Chondrocyte (in vitro differentiated cells): ENCODE measurements around the gene SLC43A2. TPM values are rescaled to one million over a fixed set of nuclear protein-coding genes. Genes with fewer than 3 reads are reported as not detected.

Source experiments
- DNase-seq: peaks from one replicate; pipeline ENCODE4 v3.0.0; 2021; ENCODE audit warnings: mixed read lengths, low spot score
- H3K27ac Mint-ChIP-seq: one replicate; pipeline ENCODE4 v1.8.0; 2021; ENCODE audit warnings: mild to moderate bottlenecking, moderate library complexity, mixed read lengths; ENCODE audit not compliant: unreplicated experiment
- H3K27me3 Mint-ChIP-seq: 2 replicates; pipeline ENCODE4 v1.8.0; 2021; ENCODE audit warnings: low read depth, mixed read lengths
- H3K36me3 Mint-ChIP-seq: 2 replicates; pipeline ENCODE4 v1.8.0; 2021; ENCODE audit warnings: low read depth, mixed read lengths
- H3K4me1 Mint-ChIP-seq: 2 replicates; pipeline ENCODE4 v1.8.0; 2021; ENCODE audit warnings: low read depth, mild to moderate bottlenecking, mixed read lengths
- H3K4me3 Mint-ChIP-seq: one replicate; pipeline ENCODE4 v1.8.0; 2021; ENCODE audit warnings: mild to moderate bottlenecking, moderate library complexity, mixed read lengths; ENCODE audit not compliant: unreplicated experiment
- H3K9me3 Mint-ChIP-seq: 2 replicates; pipeline ENCODE4 v1.8.0; 2021; ENCODE audit warnings: low read depth, mixed read lengths
- total RNA-seq: library from RNA; stranded (reverse); gene quantifications from 3 replicates; pipeline ENCODE4 v1.2.1, GENCODE V29; 2021
- TF ChIP-seq, protein P1 (sequence below): fragments of 200-600 bp; sonication (generic); IDR thresholded peaks from 2 replicates; pipeline ENCODE4 v1.5.0; 2021; ENCODE audit warnings: antibody characterized with exemption, mild to moderate bottlenecking, moderate library complexity

Gene SLC43A2
- total RNA-seq, 1 donor from 2014 or later: 3.3 TPM

DNA sequence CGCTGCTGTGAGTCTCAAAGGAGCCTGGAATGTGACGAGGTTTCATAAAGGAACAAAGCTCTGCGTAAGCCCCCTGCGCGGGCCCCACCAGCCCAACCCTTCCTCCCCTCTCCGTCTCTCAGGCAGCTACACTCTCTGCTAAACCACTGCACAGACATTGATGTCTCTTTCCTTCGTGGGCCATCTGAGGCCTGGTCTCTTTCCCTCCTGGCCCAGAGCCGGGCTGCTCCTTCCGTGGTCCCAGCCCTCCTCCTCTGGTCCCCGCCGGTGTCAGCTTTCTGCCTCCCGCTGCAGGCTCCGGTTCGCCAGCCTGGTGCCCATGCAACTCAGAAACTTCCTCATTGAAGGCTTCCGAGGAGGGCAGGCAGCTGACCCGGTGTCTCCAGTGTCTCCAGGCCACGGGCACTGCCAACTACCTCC lies 9.5 kb upstream of the SLC43A2 start:
- H3K4me1 Mint-ChIP-seq: no peaks in the 10 kb centered on the region
- DNase-seq: no peak
- H3K9me3 Mint-ChIP-seq: no peaks in the 10 kb centered on the region
- no peaks in the 10 kb centered on the region for H3K36me3 Mint-ChIP-seq
- TF ChIP-seq, protein P1, sequence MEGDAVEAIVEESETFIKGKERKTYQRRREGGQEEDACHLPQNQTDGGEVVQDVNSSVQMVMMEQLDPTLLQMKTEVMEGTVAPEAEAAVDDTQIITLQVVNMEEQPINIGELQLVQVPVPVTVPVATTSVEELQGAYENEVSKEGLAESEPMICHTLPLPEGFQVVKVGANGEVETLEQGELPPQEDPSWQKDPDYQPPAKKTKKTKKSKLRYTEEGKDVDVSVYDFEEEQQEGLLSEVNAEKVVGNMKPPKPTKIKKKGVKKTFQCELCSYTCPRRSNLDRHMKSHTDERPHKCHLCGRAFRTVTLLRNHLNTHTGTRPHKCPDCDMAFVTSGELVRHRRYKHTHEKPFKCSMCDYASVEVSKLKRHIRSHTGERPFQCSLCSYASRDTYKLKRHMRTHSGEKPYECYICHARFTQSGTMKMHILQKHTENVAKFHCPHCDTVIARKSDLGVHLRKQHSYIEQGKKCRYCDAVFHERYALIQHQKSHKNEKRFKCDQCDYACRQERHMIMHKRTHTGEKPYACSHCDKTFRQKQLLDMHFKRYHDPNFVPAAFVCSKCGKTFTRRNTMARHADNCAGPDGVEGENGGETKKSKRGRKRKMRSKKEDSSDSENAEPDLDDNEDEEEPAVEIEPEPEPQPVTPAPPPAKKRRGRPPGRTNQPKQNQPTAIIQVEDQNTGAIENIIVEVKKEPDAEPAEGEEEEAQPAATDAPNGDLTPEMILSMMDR: no peak
- H3K27me3 Mint-ChIP-seq: no peaks in the 10 kb centered on the region
- no peak overlapping the region for H3K4me3 Mint-ChIP-seq
- no peak overlapping the region for H3K27ac Mint-ChIP-seq

DNA sequence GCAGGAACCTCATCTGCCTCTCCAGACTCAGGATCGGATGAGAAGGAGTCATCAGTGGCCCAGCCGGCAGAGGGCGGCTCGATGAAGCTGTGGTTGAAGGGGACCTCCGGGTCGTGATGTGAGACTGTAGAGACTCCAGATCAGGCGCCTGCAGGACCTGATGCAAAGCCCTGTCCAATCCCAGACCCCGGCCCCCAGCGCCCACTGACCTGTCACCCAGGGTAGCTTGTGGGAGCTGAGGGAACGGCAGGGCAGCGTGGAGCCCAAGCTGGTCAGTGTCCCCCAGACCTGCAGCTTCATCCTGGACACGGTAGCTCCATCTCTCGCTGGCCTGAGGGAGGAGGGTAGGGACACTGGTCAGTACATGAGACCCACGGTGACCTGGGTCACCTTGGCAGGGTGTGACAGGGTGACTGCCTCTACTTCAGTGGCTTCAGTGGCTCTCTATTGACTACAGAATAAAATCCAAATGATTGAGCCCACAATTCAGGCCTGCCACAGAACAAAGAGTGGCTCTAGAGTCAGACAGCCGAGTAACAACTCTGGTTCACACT lies 8.2 kb upstream of the SLC43A2 start:
- H3K36me3 Mint-ChIP-seq: no peaks in the 10 kb centered on the region
- no peak for DNase-seq
- peaks cover under 1% of the 10 kb centered on the region for H3K27me3 Mint-ChIP-seq
- no peaks in the 10 kb centered on the region for H3K4me1 Mint-ChIP-seq
- TF ChIP-seq, protein P1: no peak
- H3K27ac Mint-ChIP-seq: no peak overlapping the region
- H3K9me3 Mint-ChIP-seq: no peaks in the 10 kb centered on the region
- no peak overlapping the region for H3K4me3 Mint-ChIP-seq

DNA sequence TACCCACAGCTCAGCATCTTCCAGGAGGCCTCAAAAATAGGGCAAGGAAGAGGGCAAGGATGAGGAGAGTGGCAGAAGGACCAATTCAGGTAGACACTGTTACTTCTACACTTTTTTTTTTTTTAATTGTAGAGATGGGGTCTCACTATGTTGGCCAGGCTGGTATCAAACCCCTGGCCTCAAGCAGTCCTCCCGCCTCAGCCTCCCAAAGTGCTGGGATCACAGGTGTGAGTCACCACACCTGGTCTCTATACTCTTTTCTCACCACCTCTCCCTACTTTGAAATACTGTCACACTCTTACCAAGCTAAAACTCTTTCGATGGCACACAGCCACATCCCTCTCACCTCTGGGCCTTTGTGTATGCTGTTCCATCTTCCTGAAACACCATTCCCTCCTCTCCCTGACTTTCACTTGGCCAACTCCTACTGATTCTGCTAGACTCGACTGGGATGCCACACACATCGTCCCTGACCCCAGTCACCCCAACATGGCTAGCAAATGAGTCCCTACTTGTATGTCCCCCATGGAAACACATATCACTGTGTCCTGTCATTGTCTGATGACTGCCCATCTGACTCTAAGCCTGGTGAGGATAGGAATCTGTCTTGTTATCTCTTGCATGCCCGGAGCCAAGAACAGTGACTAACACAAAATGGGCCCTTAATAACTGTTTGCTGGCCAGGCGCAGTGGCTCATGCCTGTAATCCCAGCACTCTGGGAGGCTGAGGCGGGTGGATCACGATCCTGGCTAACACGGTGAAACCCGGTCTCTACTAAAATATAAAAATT lies 7.2 kb upstream of the SLC43A2 start:
- H3K27ac Mint-ChIP-seq: no peak overlapping the region
- H3K4me1 Mint-ChIP-seq: no peaks in the 10 kb centered on the region
- peaks cover 3% of the 10 kb centered on the region for H3K27me3 Mint-ChIP-seq
- TF ChIP-seq, protein P1: no peak
- H3K4me3 Mint-ChIP-seq: no peak overlapping the region
- no peaks in the 10 kb centered on the region for H3K9me3 Mint-ChIP-seq
- no peak for DNase-seq
- no peaks in the 10 kb centered on the region for H3K36me3 Mint-ChIP-seq

DNA sequence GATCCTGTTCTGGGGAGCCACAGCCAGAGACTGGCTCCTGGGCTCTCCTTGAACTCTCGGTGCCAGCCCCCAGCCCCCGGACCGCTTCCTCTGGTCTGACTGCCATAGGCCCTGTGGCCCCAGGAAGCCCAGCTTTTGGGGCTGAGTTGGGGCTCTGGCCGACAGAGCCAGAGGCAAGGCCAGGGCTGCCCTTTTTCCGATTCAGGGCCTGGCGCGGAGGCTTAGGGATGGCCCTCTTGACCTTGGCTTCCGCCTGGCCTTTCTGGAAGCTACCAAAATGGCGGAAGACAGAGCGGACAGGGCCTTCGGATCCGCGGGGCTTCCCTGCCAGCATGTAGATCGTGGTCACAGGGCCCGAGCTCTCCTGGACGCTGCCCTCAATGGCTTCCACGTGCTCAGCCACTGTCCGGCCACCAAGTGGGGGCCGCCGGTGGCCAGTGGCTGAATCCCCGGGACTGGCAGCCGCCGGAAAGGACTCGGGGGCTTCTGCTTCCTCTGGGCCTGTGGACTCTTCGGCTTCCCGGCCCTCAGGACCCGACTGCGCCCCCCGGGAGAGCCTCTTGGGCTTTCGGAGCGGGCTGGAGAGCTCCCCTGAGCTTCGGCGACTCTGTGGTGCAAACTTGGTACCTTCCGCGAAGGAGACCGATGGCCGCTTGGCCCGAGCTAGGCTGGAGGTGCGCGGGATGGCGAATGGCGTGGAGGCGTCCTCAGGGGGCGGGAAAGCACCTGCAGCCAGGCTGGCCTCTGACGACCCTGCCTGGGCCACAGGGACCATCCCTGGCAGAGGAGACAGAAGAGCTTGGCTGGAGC lies 6.4 kb upstream of the SLC43A2 start:
- no peak overlapping the region for H3K27ac Mint-ChIP-seq
- H3K27me3 Mint-ChIP-seq: peaks cover 3% of the 10 kb centered on the region
- H3K4me1 Mint-ChIP-seq: peaks cover 3% of the 10 kb centered on the region
- TF ChIP-seq, protein P1: no peak
- no peaks in the 10 kb centered on the region for H3K9me3 Mint-ChIP-seq
- no peak for DNase-seq
- no peak overlapping the region for H3K4me3 Mint-ChIP-seq
- no peaks in the 10 kb centered on the region for H3K36me3 Mint-ChIP-seq

DNA sequence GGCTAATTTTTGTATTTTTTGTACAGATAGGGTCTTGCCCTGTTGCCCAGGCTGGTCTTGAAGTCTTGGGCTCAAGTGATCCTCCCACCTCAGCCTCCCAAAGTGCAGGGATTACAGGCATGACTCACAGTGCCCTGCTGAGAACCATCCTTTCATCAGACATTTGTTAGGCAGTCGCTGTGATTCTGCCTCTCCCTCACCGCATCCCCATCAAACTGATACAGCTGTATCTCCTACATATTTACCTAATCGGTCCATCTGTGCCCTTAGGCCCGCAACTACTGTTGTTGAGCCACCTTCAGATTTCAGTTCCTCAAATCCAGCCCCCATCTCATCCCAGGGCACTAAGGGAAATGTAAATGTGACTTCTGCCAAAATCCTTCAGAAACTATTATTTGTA lies 2.0 kb upstream of the SLC43A2 start:
- TF ChIP-seq, protein P1: no peak
- no peak for DNase-seq
- H3K4me3 Mint-ChIP-seq: no peak overlapping the region
- peaks cover 7% of the 10 kb centered on the region for H3K4me1 Mint-ChIP-seq
- H3K27ac Mint-ChIP-seq: no peak overlapping the region
- H3K36me3 Mint-ChIP-seq: no peaks in the 10 kb centered on the region
- peaks cover 6% of the 10 kb centered on the region for H3K27me3 Mint-ChIP-seq
- H3K9me3 Mint-ChIP-seq: no peaks in the 10 kb centered on the region
